GM12878 (cell line): Measurements from ENCODE around the gene ELAPOR1. TPM values are rescaled to one million over a fixed set of nuclear protein-coding genes. Genes with fewer than 3 reads are reported as not detected.

Experiments used
- ATAC-seq: fragments of 200-7000 bp; cut with Tn5 transposase; 3 replicates; pipeline ENCODE4 v1.9.1; 2020; ENCODE audit warnings: mild to moderate bottlenecking, moderate library complexity
- BruUV-seq: library from RNA; stranded (reverse); fragments of 400-500 nt; replicated peaks from 2 replicates; lab custom pipeline; 2021; lab: Mats Ljungman, UMichigan
- CTCF ChIA-PET: fragments of 300-600 bp; sonication (Branson Sonifier 250); formaldehyde crosslinking; extraction: SDS; loops from one replicate; lab custom pipeline; 2021; ENCODE audit warnings: inconsistent platforms; lab: Yijun Ruan, JAX
- POLR2A ChIA-PET: fragments of 350-600 bp; formaldehyde crosslinking; extraction: SDS; loops from one replicate; lab custom pipeline; 2021; ENCODE audit warnings: inconsistent platforms; lab: Charles Lee
- RAD21 ChIA-PET: fragments of 300-600 bp; sonication (Branson Sonifier 250); formaldehyde crosslinking; loops from one replicate; lab custom pipeline; 2023; ENCODE audit warnings: antibody characterized with exemption; ENCODE audit not compliant: unreplicated experiment; lab: Charles Lee
- SMC1A ChIA-PET: fragments of 300-600 bp; sonication (Branson Sonifier 250); formaldehyde crosslinking; loops from one replicate; lab custom pipeline; 2023; ENCODE audit not compliant: unreplicated experiment, uncharacterized antibody; lab: Charles Lee
- DNase-seq: peaks from one replicate; pipeline ENCODE4 v3.0.0-alpha.2; 2011; ENCODE audit warnings: low read depth, low spot score
- FAIRE-seq: peaks from 3 replicates; lab custom pipeline; 2011; peaks lifted over from hg19 to GRCh38; lab: Jason Lieb, UNC
- H2AFZ ChIP-seq: 2 replicates; pipeline ENCODE4 v1.6.0; 2011; ENCODE audit warnings: low read depth, low read length, control low read depth; ENCODE audit not compliant: control insufficient read depth
- H3K27ac ChIP-seq: 2 replicates; pipeline ENCODE4 v1.5.1; 2011; ENCODE audit warnings: control low read depth; ENCODE audit not compliant: control insufficient read depth, insufficient read depth
- H3K27me3 ChIP-seq, 2 experiments: replicated peaks in 1 of 2; 2 replicates each; pipeline versions ENCODE4 v1.6.0 to v1.6.1; 2011; ENCODE audit warnings: low read length in 1 of 2; ENCODE audit not compliant: control insufficient read depth in 2 of 2, insufficient read depth in 2 of 2
- H3K36me3 ChIP-seq, 2 experiments: 2 replicates each; pipeline ENCODE4 v1.5.1; 2011; ENCODE audit warnings: low read length in 1 of 2; ENCODE audit not compliant: control insufficient read depth in 2 of 2, insufficient read depth in 2 of 2
- H3K4me1 ChIP-seq: 2 replicates; pipeline ENCODE4 v1.6.1; 2011; ENCODE audit warnings: mild to moderate bottlenecking, low read length, moderate library complexity, mixed read lengths; ENCODE audit not compliant: control insufficient read depth, insufficient read depth
- H3K4me2 ChIP-seq: 2 replicates; pipeline ENCODE4 v1.6.0; 2011; ENCODE audit warnings: control low read depth; ENCODE audit not compliant: control insufficient read depth, insufficient read depth
- H3K4me3 ChIP-seq: fragments of 200-600 bp; sonication (generic); 2 replicates; pipeline ENCODE4 v1.5.1; 2016
- H3K79me2 ChIP-seq: 2 replicates; pipeline ENCODE4 v1.6.0; 2011; ENCODE audit warnings: low read length; ENCODE audit not compliant: control insufficient read depth, insufficient read depth
- H3K9ac ChIP-seq: 2 replicates; pipeline ENCODE4 v1.8.0; 2011; ENCODE audit warnings: low read length, control low read depth, mixed read lengths; ENCODE audit not compliant: control insufficient read depth, insufficient read depth
- H3K9me3 ChIP-seq: replicated peaks from 3 replicates; pipeline ENCODE4 v1.5.1; 2011; ENCODE audit warnings: mild to moderate bottlenecking, low read length; ENCODE audit not compliant: control insufficient read depth, insufficient read depth
- H4K20me1 ChIP-seq: 2 replicates; pipeline ENCODE4 v1.6.0; 2011; ENCODE audit not compliant: control insufficient read depth, insufficient read depth
- ASH2L ChIP-seq: fragments of 300-600, 200-600 bp; sonication (generic); IDR thresholded peaks from 2 replicates; pipeline ENCODE4 v1.6.1; 2017; ENCODE audit warnings: low read depth, mild to moderate bottlenecking, borderline replicate concordance
- NFIC ChIP-seq: IDR thresholded peaks from 2 replicates; pipeline ENCODE4 v1.6.1; 2012; ENCODE audit warnings: low read depth, mild to moderate bottlenecking, inconsistent platforms, low read length, moderate library complexity
- POLR2AphosphoS2 ChIP-seq: IDR thresholded peaks from 2 replicates; pipeline ENCODE4 v1.6.1; 2011; ENCODE audit warnings: low read depth, mild to moderate bottlenecking, low read length, improper control_type of control experiment, moderate library complexity
- RAD51 ChIP-seq: fragments of 450-650 bp; IDR thresholded peaks from 2 replicates; pipeline ENCODE4 v1.6.1; 2016; ENCODE audit warnings: moderate library complexity, mild to moderate bottlenecking, inconsistent platforms
- ZNF207 ChIP-seq: fragments of 450-650 bp; IDR thresholded peaks from 2 replicates; pipeline ENCODE4 v1.6.1; 2014; ENCODE audit warnings: antibody characterized with exemption, mild to moderate bottlenecking, borderline replicate concordance
- WGBS: methylation state at CpG from one replicate; pipeline ENCODE4 v1.1.6; 2016; ENCODE audit warnings: low lambda C conversion rate; ENCODE audit not compliant: insufficient replicate concordance, insufficient coverage; ENCODE audit errors: missing lambda C conversion rate; 5-methylcytosine and 5-hydroxymethylcytosine counted together
- in situ Hi-C: fragments of 300-500 bp; cut with MboI; formaldehyde crosslinking; loops from 9 replicates; pipeline ENCODE4 v1.14.3; 2018; ENCODE audit warnings: mixed read lengths
- intact Hi-C: fragments of 100-400 bp; cut with micrococcal nuclease; formaldehyde crosslinking; loops from one replicate; pipeline ENCODE4 v1.14.2; 2022; ENCODE audit not compliant: unreplicated experiment
- polyA plus RNA-seq, 11 experiments: library from polyadenylated mRNA; depleted of rRNA in 4 of 11; unstranded in 6 of 11; stranded (reverse) in 5 of 11; fragments of >200 nt; fragmentation: Nextera tagmentation in 4 of 11; fragmentation: Illumina TruSeq in 1 of 11; extraction: Ambion mirVana in 4 of 11; extraction: Trizol in 1 of 11; gene quantifications; 1 replicate in 1 of 11; 2 replicates in 10 of 11; pipeline versions ENCODE4 v1.2.1 to v1.2.3, GENCODE V29; 2011 to 2016; ENCODE audit warnings: inconsistent platforms in 2 of 11, missing spikeins in 2 of 11, low read depth in 1 of 11
- total RNA-seq, 4 experiments: library from RNA; depleted of rRNA in 3 of 4; stranded (reverse); fragments of >200 nt in 3 of 4; fragmentation: Illumina TruSeq in 1 of 4; extraction: Trizol in 1 of 4; gene quantifications; 2 replicates each; pipeline versions ENCODE4 v1.2.1 to v1.2.3, GENCODE V29; 2013 to 2021
- TF ChIP-seq, protein P1 (sequence below): fragments of 450-650 bp; IDR thresholded peaks from 2 replicates; pipeline ENCODE4 v1.6.1; 2018; ENCODE audit warnings: borderline replicate concordance, mild to moderate bottlenecking; ENCODE audit not compliant: partially characterized antibody
- TF ChIP-seq, protein P2 (sequence below): IDR thresholded peaks from 2 replicates; pipeline ENCODE4 v1.6.1; 2012; ENCODE audit warnings: low read depth, low read length, improper control_type of control experiment
- TF ChIP-seq, protein P3 (sequence below), 3 experiments: IDR thresholded peaks in 2 of 3; conservative IDR thresholded peaks in 1 of 3; 2 replicates each; pipeline ENCODE4 v1.5.1; 2011; ENCODE audit warnings: low read depth in 3 of 3, low read length in 3 of 3, mild to moderate bottlenecking in 3 of 3, control low read depth in 2 of 3, moderate library complexity in 2 of 3, inconsistent platforms in 1 of 3, mixed read lengths in 1 of 3; ENCODE audit not compliant: control insufficient read depth in 2 of 3, insufficient read depth in 1 of 3; ENCODE audit errors: extremely low read depth in 1 of 3
- TF ChIP-seq, protein P4 (sequence below): fragments of 450-650 bp; conservative IDR thresholded peaks from 2 replicates; pipeline ENCODE4 v1.6.1; 2017; ENCODE audit warnings: mild to moderate bottlenecking, moderate library complexity

Gene ELAPOR1
- total and polyA plus RNA-seq, 10 of the 15 experiments (the other 5 are each of a cell fraction or from before 2014, with no cell fraction given): 0.04 to 2.1 (median 0.19) TPM; not detected in 2

DNA sequence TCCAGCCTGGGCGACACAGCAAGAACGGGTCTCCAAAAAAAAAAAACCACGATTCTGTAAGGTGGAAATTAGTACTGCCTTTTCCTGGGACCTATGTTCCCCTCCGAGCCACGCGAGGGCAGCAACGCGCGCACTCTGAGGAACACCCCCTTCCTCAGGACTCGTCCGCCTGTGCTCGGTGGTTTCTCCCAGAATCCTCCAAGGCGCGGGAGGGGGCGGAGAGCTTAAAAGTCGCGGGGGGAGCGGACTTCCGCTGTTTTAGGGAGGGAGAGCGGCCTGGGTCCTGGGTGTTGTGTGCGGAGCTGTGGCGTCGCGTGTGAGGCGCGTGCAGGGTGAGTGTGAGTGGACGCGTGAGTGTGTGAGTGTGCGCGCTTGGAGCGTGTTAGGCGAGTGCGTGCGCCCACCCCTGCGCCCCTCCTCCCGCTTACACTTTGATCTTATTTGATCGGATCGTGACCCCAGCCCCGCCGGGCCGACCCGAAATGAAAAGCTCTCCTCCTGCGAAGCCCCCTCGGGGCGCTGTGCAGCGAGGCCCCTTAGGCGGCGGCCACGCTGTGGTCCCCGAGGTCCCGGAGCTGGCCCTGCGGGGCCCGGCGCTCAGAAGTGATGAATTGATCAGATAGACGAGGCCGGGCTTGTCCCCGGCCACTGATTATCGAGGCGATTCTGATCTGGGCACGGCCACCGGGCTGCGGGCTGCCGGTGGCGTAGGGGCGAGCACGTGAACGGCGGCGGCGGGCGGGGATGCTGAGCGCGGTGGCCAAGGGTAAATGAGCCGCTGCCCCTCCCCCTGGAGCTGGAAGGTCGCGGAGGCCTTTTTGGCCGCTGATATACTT, 13.8 kb upstream of the ELAPOR1 start:
- Histone ChIP-seq H3K27ac (peak overlapping the region; percentile 92), H3K27me3 (no peaks in the 10 kb centered on the region), H3K9ac (peak overlapping the region; percentile 97), H3K4me3 (peak overlapping the region; percentile 96), H3K79me2 (peaks cover 17% of the 10 kb centered on the region), H4K20me1 (no peaks in the 10 kb centered on the region), H3K4me2 (peak overlapping the region; percentile 60), H3K9me3 (no peaks in the 10 kb centered on the region), H3K4me1 (0 out of 2 replicates have a peak, but pooled peaks cover 3% of the 10 kb centered on the region), H3K36me3 (no peaks in the 10 kb centered on the region; a peak in 1 of 4 replicates), H2AFZ (peak overlapping the region; percentile 77)
- ChIA-PET CTCF (interaction anchor here (0.6 to 4.4 kb wide), 25 partner anchors 11 to 884 kb away, joined by 3 to 57 read pairs (median 4); partner anchors contain the start of genes AHCYL1, CLCC1, ELAPOR1 and SARS1), SMC1A (interaction anchor here (0.6 to 2.8 kb wide), 12 partner anchors 10 to 399 kb away, joined by 3 to 25 read pairs (median 4); partner anchors contain the start of genes CLCC1, TAF13, TMEM167B and WDR47), RAD21 (interaction anchor here (0.9 to 1.8 kb wide), 7 partner anchors 9 to 91 kb away, joined by 3 to 19 read pairs (median 4); partner anchors contain the start of genes TAF13, TMEM167B and WDR47), POLR2A (interaction anchor here (0.7 to 3.2 kb wide), 15 partner anchors 9 to 544 kb away, joined by 3 to 25 read pairs (median 4); partner anchors contain the start of genes ATXN7L2, CLCC1, PRPF38B and SARS1)
- under 1% methylated on average over 68 of the region's 77 CpGs for WGBS
- FAIRE-seq (peak; percentile 97), DNase-seq (peak; percentile 84), ATAC-seq (peak; percentile 94)
- in situ Hi-C loops: no loop called here
- intact Hi-C loops: loop anchor here (1.0 kb wide), 4 partner anchors 12 to 93 kb away; partner anchors contain the start of gene TAF13
- TSS peak; percentile 90 for BruUV-seq
- no peak for TF ChIP-seq RAD51
- TF ChIP-seq, protein P1, sequence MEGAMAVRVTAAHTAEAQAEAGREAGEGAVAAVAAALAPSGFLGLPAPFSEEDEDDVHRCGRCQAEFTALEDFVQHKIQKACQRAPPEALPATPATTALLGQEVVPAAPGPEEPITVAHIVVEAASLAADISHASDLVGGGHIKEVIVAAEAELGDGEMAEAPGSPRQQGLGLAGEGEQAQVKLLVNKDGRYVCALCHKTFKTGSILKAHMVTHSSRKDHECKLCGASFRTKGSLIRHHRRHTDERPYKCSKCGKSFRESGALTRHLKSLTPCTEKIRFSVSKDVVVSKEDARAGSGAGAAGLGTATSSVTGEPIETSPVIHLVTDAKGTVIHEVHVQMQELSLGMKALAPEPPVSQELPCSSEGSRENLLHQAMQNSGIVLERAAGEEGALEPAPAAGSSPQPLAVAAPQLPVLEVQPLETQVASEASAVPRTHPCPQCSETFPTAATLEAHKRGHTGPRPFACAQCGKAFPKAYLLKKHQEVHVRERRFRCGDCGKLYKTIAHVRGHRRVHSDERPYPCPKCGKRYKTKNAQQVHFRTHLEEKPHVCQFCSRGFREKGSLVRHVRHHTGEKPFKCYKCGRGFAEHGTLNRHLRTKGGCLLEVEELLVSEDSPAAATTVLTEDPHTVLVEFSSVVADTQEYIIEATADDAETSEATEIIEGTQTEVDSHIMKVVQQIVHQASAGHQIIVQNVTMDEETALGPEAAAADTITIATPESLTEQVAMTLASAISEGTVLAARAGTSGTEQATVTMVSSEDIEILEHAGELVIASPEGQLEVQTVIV: peak; percentile 76
- TF ChIP-seq ASH2L: no peak; the same call in 1 of the 2 replicates
- TF ChIP-seq POLR2AphosphoS2: peak; percentile 99
- TF ChIP-seq, protein P2, sequence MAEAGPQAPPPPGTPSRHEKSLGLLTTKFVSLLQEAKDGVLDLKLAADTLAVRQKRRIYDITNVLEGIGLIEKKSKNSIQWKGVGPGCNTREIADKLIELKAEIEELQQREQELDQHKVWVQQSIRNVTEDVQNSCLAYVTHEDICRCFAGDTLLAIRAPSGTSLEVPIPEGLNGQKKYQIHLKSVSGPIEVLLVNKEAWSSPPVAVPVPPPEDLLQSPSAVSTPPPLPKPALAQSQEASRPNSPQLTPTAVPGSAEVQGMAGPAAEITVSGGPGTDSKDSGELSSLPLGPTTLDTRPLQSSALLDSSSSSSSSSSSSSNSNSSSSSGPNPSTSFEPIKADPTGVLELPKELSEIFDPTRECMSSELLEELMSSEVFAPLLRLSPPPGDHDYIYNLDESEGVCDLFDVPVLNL: 0 out of 2 replicates have a peak, but pooled peaks have one; percentile 5
- 0 out of 2 replicates have a peak, but pooled peaks have one; percentile 40 for TF ChIP-seq ZNF207
- TF ChIP-seq, protein P3, sequence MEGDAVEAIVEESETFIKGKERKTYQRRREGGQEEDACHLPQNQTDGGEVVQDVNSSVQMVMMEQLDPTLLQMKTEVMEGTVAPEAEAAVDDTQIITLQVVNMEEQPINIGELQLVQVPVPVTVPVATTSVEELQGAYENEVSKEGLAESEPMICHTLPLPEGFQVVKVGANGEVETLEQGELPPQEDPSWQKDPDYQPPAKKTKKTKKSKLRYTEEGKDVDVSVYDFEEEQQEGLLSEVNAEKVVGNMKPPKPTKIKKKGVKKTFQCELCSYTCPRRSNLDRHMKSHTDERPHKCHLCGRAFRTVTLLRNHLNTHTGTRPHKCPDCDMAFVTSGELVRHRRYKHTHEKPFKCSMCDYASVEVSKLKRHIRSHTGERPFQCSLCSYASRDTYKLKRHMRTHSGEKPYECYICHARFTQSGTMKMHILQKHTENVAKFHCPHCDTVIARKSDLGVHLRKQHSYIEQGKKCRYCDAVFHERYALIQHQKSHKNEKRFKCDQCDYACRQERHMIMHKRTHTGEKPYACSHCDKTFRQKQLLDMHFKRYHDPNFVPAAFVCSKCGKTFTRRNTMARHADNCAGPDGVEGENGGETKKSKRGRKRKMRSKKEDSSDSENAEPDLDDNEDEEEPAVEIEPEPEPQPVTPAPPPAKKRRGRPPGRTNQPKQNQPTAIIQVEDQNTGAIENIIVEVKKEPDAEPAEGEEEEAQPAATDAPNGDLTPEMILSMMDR (IDR thresholded peaks at IDR 0.05 in 2 of 3, conservative IDR thresholded peaks at IDR 0.05 in 1 of 3; ENCODE audit: control insufficient read depth in 2 of 3, extremely low read depth in 1 of 3, insufficient read depth in 1 of 3, low read depth in 3 of 3, low read length in 3 of 3): peak; percentile 88 to 90 (median 89)
- TF ChIP-seq, protein P4, sequence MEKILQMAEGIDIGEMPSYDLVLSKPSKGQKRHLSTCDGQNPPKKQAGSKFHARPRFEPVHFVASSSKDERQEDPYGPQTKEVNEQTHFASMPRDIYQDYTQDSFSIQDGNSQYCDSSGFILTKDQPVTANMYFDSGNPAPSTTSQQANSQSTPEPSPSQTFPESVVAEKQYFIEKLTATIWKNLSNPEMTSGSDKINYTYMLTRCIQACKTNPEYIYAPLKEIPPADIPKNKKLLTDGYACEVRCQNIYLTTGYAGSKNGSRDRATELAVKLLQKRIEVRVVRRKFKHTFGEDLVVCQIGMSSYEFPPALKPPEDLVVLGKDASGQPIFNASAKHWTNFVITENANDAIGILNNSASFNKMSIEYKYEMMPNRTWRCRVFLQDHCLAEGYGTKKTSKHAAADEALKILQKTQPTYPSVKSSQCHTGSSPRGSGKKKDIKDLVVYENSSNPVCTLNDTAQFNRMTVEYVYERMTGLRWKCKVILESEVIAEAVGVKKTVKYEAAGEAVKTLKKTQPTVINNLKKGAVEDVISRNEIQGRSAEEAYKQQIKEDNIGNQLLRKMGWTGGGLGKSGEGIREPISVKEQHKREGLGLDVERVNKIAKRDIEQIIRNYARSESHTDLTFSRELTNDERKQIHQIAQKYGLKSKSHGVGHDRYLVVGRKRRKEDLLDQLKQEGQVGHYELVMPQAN: peak; percentile 85
- TF ChIP-seq NFIC: 0 out of 2 replicates have a peak, but pooled peaks have one; percentile 15
